ENCODE data around the gene GALNT18. TPM values are rescaled to one million over a fixed set of nuclear protein-coding genes. Genes with fewer than 3 reads are reported as not detected.
A peak's percentile ranks its signal among the peaks of the same experiment; 100 is the strongest.

Gene GALNT18
- total RNA-seq, 1 donor from 2014 or later: 46.4 TPM

DNA sequence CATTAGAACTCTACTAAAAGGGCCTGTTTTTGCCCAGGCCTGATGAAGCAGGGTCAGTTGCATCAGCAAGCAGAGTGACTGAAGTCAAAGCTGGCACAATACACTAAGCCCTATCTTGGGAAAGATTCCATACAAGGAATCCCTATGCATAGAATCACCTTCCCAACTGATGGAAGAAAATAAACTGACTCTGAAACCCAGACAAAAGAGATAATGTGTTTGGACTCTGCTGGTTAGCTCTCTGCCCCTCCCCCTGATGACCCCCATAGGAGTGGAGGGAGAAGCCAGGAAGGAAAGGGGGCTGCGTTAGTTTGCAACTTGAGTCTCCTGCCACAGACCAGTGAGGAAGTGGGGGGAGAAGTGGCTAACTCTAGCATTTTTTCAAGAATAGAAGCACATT lies 32.9 kb downstream of the GALNT18 start:
- intact Hi-C loops (cut with DNase I): no loop called here
- DNase-seq (no peak), ATAC-seq (no peak)
- H3K9me3 ChIP-seq: no peaks in the 10 kb centered on the region
- no peak for TF ChIP-seq CTCF (IDR thresholded peaks at IDR 0.05)
- no peaks in the 10 kb centered on the region for H3K27me3 ChIP-seq (ENCODE audit: low read depth)
- H3K4me3 ChIP-seq: no peak overlapping the region
- no peaks in the 10 kb centered on the region for H3K36me3 ChIP-seq
- H3K4me1 ChIP-seq: peaks cover 30% of the 10 kb centered on the region
- no peak overlapping the region for H3K27ac ChIP-seq

GRCh38 chr11:11588243-11588642 lies 33.6 kb downstream of the GALNT18 start:
- H3K36me3 ChIP-seq: no peaks in the 10 kb centered on the region
- H3K4me3 ChIP-seq: no peak overlapping the region
- no peaks in the 10 kb centered on the region for H3K9me3 ChIP-seq
- H3K4me1 ChIP-seq: peaks cover 37% of the 10 kb centered on the region
- ATAC-seq (no peak), DNase-seq (no peak)
- intact Hi-C loops (cut with DNase I): no loop called here
- no peak overlapping the region for H3K27ac ChIP-seq
- TF ChIP-seq CTCF (IDR thresholded peaks at IDR 0.05): no peak
- H3K27me3 ChIP-seq (ENCODE audit: low read depth): no peaks in the 10 kb centered on the region

DNA sequence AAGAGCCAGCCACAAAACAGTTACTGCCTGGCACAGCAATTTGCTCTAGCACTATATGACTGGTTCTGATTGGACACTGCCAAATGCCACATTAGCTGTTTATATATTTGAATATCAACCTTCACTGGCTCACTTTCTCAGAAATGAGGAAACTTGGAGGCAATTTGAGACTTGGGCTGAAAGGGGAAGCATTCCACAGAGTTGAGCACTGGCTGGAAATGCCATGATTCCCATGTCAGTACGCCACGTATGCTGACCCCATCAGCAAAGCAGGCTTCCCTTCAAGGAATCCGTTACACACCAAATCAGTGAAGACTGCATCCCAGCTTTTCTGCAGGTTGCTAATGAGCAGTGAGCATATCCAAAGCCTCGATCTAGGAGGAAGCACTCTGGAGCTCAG lies 34.7 kb downstream of the GALNT18 start:
- no peak overlapping the region for H3K27ac ChIP-seq
- no peaks in the 10 kb centered on the region for H3K36me3 ChIP-seq
- DNase-seq: no peak
- no peak overlapping the region for H3K4me3 ChIP-seq
- H3K27me3 ChIP-seq (ENCODE audit: low read depth): no peaks in the 10 kb centered on the region
- intact Hi-C loops (cut with DNase I): no loop called here
- no peaks in the 10 kb centered on the region for H3K9me3 ChIP-seq
- peaks cover 47% of the 10 kb centered on the region for H3K4me1 ChIP-seq
- no peak for TF ChIP-seq CTCF (IDR thresholded peaks at IDR 0.05)
- ATAC-seq: no peak

DNA sequence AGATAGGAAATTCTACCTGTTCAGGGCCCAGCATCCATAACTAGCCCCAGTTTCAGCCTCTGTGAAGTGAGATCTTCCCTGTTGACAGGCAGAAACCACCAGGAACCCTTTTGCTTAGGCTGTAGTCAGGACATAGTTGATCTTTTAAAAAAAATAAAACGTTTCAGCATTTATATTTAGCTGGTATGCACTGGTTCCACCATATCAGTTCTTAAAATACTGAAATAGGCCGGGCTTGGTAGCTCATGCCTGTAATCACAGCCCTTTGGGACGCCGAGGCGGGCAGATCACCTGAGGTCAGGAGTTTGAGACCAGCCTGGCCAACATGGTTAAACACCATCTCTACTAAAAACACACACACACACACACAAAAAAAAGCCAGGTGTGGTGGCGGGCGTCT lies 35.3 kb downstream of the GALNT18 start:
- intact Hi-C loops (cut with DNase I): no loop called here
- no peaks in the 10 kb centered on the region for H3K36me3 ChIP-seq
- no peak overlapping the region for H3K27ac ChIP-seq
- H3K9me3 ChIP-seq: no peaks in the 10 kb centered on the region
- H3K4me1 ChIP-seq: peaks cover 53% of the 10 kb centered on the region
- TF ChIP-seq CTCF (IDR thresholded peaks at IDR 0.05): no peak
- H3K27me3 ChIP-seq (ENCODE audit: low read depth): no peaks in the 10 kb centered on the region
- ATAC-seq (no peak), DNase-seq (no peak)
- H3K4me3 ChIP-seq: no peak overlapping the region

GRCh38 chr11:11584937-11585336 lies 36.9 kb downstream of the GALNT18 start:
- no peak for DNase-seq

More at GRCh38 chr11:11584937-11585336, 36.9 kb downstream of the GALNT18 start:
- Histone ChIP-seq H3K9me3 (no peaks in the 10 kb centered on the region), H3K27ac (peak overlapping the region; percentile 65), H3K27me3 (ENCODE audit: low read depth) (no peaks in the 10 kb centered on the region), H3K36me3 (no peaks in the 10 kb centered on the region), H3K4me3 (no peak overlapping the region), H3K4me1 (peaks cover 63% of the 10 kb centered on the region)
- intact Hi-C loops (cut with DNase I): no loop called here
- TF ChIP-seq CTCF (IDR thresholded peaks at IDR 0.05): no peak
- ATAC-seq: no peak
